HG02610 (cell line): ENCODE data around the gene IMMP1L.

ENCODE experiments used
- ATAC-seq: cut with Tn5 transposase; IDR thresholded peaks from one replicate; pipeline ENCODE4 v1.9.1; 2021; ENCODE audit warnings: mild to moderate bottlenecking, moderate library complexity; ENCODE audit not compliant: unreplicated experiment

IMMP1L gene

DNA sequence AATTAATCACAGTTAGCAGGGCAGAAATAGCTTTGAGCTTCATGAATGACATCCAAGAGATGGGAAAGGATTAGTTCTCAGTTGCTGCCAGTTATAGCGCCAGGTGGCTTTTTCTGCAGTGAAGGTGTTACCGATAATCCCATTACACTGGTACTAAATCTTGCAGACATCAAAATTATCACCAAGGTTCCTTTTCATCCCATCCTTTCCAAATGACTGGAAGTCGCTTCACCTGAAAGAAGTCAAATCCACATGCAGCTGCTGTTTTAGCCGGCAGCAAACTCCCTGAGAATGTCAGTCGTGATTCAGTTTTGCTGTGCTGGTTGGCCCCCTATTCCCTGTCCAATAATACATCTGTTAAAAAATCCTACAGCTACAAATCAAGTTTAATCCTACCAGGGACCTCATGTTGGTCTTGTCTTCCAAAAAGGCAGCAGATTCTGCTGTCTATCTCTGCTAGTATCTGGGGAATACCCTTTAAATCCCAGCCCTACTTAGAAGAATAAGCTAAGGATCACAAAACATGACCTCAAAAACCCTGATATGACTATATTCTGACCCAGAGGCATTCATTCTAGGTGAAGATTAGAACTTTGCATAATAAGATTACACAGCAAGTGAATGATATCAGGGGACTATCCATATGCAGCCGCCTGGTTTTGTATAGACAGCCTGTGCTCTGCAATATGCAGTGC, 31.7 kb downstream of the IMMP1L start:
- no peak for ATAC-seq

DNA sequence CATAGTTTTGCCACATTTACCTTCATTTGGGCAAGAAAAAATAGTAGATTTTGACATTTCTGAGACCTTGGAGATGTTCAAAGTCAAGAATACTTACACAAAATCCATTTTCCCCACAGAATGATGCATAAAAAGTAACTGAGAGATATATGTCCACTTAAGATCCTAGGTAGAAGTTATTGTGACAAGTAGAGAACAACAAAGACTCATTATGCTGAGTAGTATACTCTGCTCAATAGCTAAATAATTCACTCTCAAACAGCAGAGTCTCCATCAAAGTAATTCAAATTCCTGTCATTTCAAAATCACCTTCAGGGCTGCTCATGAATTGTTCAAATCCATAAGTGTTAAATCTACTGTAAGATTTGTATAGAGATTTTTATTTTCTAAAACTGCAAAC, 35.3 kb downstream of the IMMP1L start:
- no peak for ATAC-seq

DNA sequence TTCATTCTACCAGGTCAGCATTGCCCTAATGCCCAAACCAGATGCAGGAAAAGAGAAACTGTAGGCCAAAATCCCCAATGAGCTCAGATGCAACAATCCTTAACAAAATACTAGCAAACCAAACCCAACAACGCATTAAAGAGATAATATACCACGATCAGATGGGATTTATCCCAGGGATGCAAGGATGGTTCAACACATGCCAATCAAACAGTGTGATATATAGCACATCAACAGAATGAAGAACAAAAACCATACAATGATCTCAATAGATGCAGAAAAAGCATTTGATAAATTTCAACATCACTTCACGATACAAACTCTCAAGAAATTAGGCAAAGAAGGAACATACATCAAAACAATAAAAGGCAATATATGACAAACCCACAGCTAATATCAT, 45.0 kb downstream of the IMMP1L start:
- no peak for ATAC-seq

DNA sequence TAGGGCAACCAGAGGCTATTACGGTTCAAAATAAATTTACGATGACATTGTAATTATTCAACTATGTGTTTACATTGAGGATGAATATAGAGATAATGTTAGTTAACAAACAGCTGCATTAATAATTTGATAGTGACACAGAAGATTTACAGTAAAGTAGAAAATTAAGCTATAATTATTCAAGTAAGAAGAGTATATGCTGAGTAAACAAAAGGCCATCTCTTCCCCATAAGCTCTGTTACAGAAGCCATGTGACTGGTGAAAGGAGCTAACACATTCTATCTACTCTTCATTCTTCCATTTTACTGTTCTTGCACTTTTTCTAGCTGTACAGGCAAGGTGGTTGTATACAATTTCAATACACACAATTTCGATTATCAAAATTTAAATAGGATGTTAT, 54.2 kb downstream of the IMMP1L start:
- no peak for ATAC-seq

DNA sequence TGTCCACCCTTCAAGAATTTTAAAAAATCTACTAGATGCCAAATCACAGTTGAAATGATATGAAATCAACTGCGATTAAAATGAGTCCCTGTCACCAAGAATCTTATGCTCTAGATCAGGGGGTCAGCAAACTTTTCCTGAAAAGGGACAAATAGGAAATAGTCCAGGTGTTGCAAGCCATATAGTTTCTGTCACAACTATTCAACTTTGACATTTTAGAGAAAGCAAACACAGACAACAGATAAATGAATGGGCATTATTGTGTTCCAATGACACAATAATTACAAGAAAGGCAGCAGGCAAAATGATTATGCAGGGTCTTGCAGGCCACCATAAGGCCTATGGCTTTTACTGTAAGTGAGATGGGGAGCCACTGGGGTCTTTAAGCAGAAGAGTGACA, 58.6 kb downstream of the IMMP1L start:
- no peak for ATAC-seq

DNA sequence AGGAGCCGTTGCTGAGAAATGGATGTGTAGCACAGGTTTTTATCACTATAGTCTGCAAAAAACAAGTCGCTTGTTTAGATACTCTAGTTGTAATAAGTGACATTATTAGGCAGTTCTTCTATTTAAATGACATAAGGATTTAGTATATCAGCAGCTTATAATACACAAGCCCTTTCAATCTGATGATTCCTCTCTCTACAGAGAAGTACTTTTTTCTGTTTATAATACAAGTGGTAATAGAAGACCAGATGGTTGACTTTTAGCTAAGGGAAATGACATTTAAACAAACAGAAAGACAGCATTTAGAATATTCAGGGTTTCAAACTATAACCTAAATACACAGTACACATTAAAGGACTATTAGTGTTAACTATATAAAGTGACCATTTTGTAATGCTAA, 60.4 kb downstream of the IMMP1L start:
- ATAC-seq = no peak

DNA sequence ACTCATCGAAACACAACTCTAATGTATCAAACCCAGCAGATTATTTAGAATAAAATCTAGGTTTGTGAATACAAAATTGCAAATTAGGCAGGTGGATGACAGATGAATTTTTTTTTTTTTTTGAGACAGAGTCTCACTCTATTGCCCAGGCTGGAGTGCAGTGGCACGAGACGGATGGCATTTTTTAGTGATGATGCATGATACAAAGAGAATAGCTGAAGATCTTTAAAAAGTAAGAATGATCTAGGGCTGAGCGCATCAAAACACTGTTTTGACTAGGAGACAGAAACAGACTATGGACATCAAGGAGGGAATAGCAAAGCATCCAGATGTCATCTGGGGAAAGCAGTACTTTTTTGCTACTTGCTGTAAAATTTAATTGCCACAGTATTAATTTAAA, 63.8 kb downstream of the IMMP1L start:
- no peak for ATAC-seq

DNA sequence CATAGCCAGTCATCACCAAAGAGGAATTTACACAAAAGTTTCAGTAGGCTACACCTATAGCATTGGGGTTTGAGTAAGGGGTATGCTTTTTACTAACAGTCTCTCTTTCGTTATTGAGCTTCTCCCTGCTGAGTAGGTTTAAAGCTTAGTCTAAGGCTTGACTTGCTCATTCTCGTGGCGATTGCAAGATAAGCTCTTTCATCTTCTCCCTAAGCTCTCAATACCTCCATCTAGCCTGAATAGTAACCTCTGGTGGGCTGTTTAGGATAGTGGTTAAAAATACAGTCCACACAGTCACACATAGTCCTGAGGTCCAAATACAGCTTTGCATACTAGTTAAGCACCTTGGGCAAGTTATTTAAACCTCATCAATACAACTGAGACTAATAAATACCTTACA, 65.6 kb downstream of the IMMP1L start:
- ATAC-seq = no peak

DNA sequence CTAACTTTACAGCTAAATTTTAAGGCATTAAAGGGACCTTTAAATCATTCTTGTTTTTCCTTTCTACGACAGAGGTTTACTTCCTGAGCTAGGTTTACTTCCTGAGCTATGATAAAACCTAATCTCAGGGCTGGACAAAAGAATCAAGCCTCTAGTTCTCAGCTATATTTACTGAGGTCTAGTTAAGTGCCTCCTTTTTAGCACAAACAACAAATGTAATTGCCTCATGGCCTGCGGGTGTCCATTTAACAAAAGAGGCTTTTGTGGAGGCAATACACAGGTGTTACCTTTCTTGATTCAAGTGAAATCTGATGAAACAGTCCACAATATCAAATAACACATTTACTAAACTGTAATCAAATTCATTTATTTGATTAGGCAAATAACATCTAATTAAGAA, 67.3 kb downstream of the IMMP1L start:
- ATAC-seq = no peak

DNA sequence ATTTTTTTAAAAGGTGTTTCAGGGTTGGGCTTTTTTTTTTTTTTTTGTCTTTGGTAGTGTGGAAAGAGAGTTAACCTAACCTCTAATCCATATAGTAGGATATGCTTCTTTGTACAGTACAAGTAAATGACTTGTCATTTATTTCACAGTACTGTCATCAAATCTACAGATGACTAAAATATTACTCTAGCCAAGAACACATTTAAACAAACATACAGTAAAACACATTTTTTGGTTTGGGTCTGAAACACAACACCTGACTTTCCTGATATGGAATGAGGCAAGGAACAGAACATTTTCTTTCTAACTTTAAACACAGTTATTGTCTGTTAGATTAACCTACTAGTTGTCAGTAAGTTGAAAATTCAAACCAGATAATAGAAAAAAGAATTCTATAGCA, 68.1 kb downstream of the IMMP1L start:
- no peak for ATAC-seq

DNA sequence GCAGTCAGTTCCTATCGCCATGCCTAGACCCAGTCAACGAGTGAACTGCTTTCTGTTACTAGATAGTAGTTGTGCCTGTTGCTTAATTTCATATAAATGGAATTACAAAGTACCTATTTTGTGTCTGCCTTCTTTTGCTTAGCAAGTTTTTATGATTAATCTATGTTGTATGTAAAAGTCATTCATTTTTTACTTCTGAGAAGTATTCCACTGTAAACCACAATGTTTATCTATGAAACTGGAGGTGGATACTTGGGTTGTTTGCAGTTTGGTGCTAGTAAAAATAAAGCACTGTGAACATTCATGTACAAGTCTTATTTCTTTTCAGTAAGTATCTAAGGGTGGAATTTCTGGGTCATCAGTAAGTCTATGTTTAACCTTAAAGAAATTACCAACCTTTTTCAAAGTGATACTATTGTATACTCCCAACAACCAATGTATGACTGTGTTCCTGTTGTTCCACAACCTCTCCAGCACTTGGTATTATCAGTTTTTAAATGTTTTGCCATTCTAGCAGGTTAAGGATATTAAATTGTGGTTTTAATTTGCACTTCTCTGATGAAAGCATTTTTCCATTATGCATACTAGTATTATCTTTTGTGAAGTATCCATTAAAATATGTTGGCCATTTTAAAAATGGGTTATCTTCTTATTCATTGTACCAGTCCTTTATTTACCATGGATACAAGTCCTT, 71.5 kb downstream of the IMMP1L start:
- ATAC-seq = no peak

DNA sequence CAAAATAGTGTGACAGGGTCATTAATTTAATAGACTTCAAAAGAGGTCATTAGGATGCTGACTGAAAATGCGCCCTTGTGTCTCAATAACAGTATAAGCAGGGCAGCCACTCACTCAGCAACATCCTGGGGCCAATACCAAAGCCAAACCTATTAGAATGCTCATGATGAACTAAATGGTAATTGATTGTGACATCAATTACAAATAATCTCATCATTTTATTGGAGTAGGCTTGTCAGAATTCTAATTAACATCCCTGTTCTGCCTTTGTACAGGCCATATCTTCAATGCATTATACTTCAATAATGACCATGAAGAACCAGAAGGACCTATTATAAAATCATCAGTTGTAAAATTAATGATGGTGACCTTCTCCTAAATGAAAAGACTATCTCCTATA, 75.6 kb downstream of the IMMP1L start:
- ATAC-seq = no peak

DNA sequence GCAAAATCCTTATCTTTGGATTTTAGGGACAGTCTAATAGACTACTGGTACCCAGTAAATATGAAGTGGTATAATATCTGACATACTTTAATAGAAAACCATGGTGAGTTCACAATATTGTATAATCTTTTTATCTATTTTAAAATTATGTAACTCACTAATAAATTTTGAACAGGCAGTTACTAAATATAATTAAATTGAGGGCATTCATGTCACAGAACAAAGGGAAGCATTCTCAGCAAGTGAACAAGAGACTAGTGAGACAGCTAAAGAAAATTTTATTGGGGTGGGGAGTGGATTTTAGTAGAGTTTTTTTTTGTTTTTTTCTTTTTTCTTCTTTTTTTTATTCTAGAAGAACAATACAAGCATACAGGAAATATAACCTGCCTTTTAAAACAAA, 84.8 kb downstream of the IMMP1L start:
- ATAC-seq = no peak

DNA sequence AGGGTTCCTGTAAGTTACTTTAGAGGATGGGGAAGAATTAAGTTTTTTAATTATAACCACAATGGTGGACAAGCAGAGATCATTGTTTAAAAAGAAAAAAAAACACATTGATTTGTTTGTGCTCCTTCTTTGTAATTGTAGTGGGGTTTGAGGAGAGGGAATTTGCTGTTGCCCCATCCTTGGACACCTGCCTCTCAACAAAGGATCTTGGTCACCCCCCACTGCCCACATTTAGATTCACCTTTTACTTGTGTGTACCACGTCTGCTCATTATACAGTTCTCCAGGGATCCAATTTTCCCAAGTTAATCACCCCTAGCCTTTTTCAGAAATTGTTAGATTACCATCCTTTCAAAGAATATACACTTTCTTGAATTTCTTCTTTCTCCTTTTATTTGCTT, 86.7 kb downstream of the IMMP1L start:
- no peak for ATAC-seq

DNA sequence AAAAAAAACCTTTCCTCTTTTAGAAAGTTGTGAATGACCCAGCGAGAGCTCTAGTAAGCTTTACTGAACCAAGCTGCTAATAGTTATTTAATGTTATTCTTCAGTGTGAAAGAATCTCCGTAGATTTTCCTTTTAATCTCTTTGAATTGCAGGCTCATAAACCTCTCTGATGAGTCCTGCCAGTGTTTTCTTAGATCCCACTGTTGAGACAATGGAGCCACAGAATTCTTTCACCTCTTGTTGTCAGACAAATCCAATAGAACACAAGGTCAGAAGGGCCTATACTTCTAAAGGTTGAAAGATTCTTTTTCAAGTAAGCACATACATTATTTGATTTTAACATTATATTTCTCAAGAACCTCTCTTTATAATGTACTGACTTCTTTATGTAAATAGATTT, 87.6 kb downstream of the IMMP1L start:
- ATAC-seq = no peak

DNA sequence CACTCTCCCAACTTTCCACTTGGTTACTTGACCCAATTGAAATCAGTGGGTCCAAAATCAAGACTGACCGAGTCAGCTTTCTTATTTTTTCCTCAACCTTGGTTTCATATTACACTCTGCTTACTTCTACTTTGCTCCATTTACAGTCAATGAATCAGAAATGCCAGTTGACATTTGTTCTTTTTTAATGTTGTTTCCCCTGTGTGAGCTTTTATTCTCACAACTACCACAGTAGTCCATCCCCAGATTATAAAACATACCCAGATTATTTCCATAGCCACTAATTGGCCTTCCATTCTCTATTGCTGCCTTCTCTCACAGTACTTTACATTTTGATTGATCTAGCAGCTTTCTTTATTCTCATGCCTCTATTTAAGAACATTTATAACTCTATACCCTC, 89.8 kb downstream of the IMMP1L start:
- ATAC-seq = no peak

DNA sequence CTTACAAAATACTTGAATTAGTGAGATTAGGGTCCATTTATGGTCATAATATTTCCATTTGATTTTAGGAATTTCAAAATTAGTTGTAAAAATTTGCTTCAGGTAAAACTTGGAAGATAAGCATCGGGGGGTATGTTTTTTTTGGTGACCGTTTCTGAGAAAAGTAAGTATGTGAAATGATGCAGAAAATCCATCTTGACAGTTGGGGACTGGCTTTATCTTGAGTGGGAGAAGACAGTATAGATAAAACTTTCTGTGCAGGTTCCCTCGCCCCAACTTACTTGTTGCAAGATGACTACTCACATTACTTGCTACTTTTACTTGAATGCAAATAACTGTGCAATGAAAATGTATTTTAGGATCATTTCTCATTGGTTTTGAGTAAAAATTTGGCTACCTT, 90.3 kb downstream of the IMMP1L start:
- no peak for ATAC-seq

DNA sequence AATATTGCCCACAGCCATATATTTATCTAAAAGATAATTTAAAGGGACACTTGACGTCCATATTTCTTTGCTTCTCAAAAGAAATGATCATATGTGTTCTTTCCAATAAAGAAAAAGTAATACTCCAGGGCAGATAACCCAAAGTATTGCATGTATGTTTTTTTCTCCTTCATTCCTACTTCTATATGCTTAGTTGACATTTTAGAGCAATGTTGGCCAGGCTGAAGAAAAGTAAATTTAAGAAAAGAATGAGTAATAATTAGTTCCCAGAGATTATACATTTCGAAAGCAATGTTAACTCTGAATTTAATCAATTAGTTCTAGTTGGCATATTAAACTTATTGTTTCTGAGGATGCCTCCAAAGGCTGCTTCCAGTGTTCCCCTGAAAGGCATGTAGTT, 91.6 kb downstream of the IMMP1L start:
- no peak for ATAC-seq

DNA sequence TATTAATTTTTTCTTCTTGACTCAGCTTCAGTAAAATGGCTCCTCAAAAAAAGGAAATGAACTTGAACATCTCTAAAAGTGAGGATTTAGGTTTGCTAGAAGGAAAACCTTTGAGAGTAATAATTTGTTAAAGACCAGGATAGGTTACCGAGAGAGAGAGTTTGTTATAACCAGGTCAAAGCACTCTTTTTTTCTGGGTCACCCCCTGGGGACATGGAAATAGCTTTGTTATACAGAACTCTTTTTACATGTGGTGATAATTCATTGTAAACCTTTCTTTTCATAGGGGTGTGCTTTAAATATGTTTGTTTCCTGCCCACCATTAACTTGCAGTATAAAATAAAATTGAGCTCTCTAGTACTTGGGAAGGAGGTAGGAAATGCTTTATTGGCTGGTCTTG, 92.1 kb downstream of the IMMP1L start:
- no peak for ATAC-seq

DNA sequence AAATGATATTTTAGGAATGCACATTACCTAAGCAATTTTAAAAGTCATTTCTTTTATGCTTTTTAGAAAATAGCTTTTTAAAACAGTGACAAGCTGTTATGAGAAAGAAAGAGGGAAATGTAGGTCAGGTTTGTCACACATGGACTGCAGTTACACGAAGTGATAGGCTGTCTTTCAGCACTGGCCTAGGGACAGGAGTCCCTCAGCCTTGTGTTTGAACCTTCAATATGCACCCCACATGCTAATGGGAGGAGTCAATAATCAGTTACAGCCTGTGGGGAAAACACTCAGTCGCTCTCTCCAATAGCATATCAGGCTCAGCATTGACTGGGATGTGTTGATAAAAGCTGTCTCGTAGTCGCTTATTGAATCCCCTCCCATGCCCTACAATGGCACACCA, 94.0 kb downstream of the IMMP1L start:
- ATAC-seq = no peak

DNA sequence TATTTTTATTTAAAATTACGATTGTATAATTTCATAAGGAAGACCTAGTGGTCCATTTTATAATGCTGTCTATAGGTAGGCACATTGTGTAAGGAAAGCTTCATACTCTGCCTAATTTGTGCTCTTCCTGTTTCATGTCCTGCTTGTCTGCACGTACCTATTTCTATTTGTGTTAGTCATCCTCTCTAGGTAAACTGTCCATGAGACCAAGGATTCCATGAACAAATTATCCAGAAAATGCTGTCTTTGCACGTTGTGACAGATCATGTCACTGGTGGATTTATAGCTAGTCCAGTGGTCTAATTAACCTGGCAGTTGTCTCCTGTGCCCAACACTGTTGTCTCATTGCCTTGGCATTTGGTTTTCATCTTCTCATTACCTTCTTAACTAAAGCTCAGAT, 95.1 kb downstream of the IMMP1L start:
- no peak for ATAC-seq

DNA sequence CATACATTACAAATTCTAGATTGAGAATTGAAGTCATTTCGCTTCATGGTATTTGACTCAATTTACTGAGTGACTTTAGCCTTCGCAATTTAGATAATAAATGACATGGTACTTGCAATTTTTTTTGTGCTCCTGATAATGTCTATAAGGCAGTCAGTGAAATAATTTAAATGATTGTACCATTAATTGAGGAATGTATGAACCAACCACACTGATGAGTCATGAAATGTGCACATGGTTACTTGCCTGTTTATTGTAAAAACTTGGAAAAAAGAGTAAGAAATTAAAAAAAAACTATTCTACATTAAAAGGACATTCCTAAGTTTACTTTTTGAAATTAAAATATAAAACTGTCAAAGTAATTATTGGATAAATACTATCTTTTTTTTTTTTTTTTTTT, 96.5 kb downstream of the IMMP1L start:
- no peak for ATAC-seq

DNA sequence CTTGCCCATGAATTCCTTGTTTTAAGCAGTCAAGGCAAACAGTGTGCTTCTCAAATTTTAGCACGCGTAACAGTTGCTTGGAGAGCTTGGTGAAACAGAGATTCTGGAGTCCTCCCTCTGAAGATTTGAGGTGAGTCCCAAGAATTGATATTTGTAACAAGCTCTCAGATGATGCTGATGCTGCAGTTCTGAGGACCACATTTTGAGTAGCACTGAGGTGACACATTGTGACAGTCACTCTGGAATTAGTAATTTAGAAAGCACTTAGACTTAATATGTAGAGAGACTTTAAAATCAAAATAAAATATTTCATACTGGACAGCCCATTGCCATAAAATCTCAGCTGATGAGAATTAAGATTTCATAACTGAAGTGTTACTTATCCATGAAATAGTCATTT, 101.2 kb downstream of the IMMP1L start:
- ATAC-seq = no peak
